ENCODE data around the gene PRR12. TPM values are rescaled to one million over a fixed set of nuclear protein-coding genes. Genes with fewer than 3 reads are reported as not detected.

The PRR12 gene
- total and polyA plus RNA-seq, 8 donors: 21.4 to 33.7 (median 26.6) TPM

DNA sequence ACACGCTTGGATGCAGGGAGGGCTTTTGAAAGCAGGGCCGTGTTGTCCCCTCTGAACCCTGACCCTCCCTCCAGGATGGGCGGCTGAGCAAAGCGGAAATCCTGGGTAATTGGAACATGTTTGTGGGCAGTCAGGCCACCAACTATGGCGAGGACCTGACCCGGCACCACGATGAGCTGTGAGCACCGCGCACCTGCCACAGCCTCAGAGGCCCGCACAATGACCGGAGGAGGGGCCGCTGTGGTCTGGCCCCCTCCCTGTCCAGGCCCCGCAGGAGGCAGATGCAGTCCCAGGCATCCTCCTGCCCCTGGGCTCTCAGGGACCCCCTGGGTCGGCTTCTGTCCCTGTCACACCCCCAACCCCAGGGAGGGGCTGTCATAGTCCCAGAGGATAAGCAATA lies 48.0 kb upstream of the PRR12 start:
- no peak for TF ChIP-seq CTCF (IDR thresholded peaks at IDR 0.05)
- H3K9me3 ChIP-seq: no peaks in the 10 kb centered on the region
- H3K27ac ChIP-seq: no peak overlapping the region
- peaks cover 0 to 8% of the 10 kb centered on the region in 2 donors for H3K4me1 ChIP-seq
- H3K4me3 ChIP-seq: no peak overlapping the region
- peaks cover 0 to 49% of the 10 kb centered on the region in 2 donors for H3K36me3 ChIP-seq
- intact Hi-C loops (cut with DNase I): no loop called here
- no peaks in the 10 kb centered on the region for H3K27me3 ChIP-seq
- DNase-seq (peak in 1 of 4 donors; percentile 55), ATAC-seq (no peak)

- Histone ChIP-seq H3K4me3 (no peak overlapping the region), H3K27ac (no peak overlapping the region), H3K27me3 (no peaks in the 10 kb centered on the region), H3K9me3 (no peaks in the 10 kb centered on the region), H3K4me1 (peaks cover 0 to 8% of the 10 kb centered on the region in 2 donors), H3K36me3 (peaks cover 0 to 39% of the 10 kb centered on the region in 2 donors)
- TF ChIP-seq CTCF (IDR thresholded peaks at IDR 0.05): no peak
- ATAC-seq (no peak), DNase-seq (no peak)
- intact Hi-C loops (cut with DNase I): no loop called here
These were observed 46.8 kb upstream of the PRR12 start for GRCh38 chr19:49544154-49544553.

DNA sequence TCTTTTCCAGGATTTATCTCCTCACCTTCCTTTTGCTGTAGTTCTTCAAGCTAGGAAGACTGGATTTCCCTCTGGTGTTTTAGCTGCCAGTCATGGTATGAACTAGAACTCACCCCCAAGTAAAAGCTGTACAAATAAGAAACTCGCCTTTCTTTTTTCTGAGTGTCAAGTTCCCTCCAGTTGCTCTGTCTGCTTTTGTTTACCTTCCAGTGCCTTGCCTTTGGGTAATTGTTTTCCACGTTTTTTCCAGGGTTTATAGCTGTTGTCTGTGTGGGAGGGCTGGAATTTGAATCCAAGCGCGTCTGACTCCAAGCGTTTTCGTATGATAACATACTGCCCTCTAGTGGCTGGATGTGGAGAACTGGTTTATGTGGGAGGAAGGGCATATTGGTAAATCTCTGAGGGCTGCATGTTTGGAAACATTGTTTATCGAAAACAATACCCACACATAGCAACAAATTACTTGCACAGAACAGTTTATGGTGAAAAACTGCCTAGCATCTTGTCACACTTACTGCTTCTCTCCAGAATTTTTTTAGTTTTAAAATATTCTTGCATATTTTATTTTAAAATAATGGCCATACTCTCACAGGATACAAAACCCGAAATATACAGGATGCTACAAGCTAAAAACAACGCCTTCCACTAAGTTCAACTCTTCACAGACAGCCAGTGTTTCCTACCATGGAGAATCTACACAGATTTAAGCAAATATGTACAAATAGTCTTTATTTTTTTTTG lies 44.0 kb upstream of the PRR12 start:
- Histone ChIP-seq H3K36me3 (peaks cover 0 to 21% of the 10 kb centered on the region in 2 donors), H3K4me3 (no peak overlapping the region), H3K27me3 (no peaks in the 10 kb centered on the region), H3K4me1 (peaks cover 0 to 8% of the 10 kb centered on the region in 2 donors), H3K27ac (no peak overlapping the region), H3K9me3 (no peaks in the 10 kb centered on the region)
- TF ChIP-seq CTCF (IDR thresholded peaks at IDR 0.05): peak; percentile 76 to 90
- DNase-seq: peak in 2 of 4 donors; percentile 90 to 94
- ATAC-seq: peak; percentile 97
- intact Hi-C loops (cut with DNase I): loop anchor here in 1 of 2 donors (5.0 kb wide), 1 partner anchor 40 kb away; no protein-coding TSS in a partner anchor

DNA sequence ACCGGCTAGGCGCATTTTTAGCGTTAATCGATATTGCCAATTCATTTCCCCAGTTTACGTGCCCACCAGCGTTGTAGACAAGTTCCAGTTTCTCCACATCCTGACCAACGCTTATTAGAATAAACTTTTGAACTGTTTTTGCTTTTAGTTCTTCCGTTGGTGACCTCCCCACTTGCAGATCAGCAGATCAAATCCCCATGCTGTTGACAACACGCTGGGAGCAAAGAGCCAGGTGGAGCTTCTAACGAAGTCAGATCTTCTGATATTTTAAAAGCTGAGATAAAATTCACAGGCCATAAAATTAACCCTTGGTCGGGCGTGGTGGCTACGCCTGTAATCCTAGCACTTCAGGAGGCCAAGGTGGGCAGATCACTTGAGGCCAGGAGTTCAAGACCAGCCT lies 41.9 kb upstream of the PRR12 start:
- TF ChIP-seq CTCF (IDR thresholded peaks at IDR 0.05): no peak
- H3K9me3 ChIP-seq: no peaks in the 10 kb centered on the region
- H3K4me3 ChIP-seq: no peak overlapping the region
- H3K27ac ChIP-seq: no peak overlapping the region
- no peaks in the 10 kb centered on the region for H3K27me3 ChIP-seq
- H3K4me1 ChIP-seq: peaks cover 0 to 8% of the 10 kb centered on the region in 2 donors
- intact Hi-C loops (cut with DNase I): loop anchor here in 1 of 2 donors (5.0 kb wide), 1 partner anchor 42 kb away; no protein-coding TSS in a partner anchor
- DNase-seq: no peak
- no peak for ATAC-seq
- peaks cover 0 to 14% of the 10 kb centered on the region in 2 donors for H3K36me3 ChIP-seq

DNA sequence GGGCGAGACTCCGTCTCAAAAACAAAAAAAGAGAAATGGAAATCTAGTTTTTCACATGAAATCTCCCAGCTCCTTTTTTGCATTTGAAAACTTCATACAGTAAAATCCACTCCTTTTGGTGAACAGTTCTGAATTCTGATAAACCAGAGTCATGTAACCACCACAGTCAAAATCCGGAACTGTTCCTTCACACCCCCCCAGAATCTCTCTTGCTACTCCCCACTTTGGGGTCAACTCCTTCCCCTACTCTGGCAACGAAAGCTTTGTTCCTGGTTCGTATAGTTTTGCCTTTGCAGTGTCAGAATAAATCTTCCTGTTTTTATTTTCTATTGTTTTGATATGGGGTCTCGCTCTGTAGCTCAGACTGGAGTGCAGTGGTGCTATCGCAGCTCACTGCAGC lies 39.5 kb upstream of the PRR12 start:
- H3K27ac ChIP-seq: no peak overlapping the region
- intact Hi-C loops (cut with DNase I): no loop called here
- DNase-seq: no peak
- H3K36me3 ChIP-seq: peaks cover 0 to 36% of the 10 kb centered on the region in 2 donors
- no peak for ATAC-seq
- H3K4me3 ChIP-seq: no peak overlapping the region
- no peaks in the 10 kb centered on the region for H3K9me3 ChIP-seq
- no peaks in the 10 kb centered on the region for H3K27me3 ChIP-seq
- peaks cover 0 to 30% of the 10 kb centered on the region in 2 donors for H3K4me1 ChIP-seq
- TF ChIP-seq CTCF (IDR thresholded peaks at IDR 0.05): no peak

Data from left lung (tissue), 10 donors.